Inferior parietal cortex (tissue), 1 donor: ENCODE data around the gene PRR29.
A peak's percentile ranks its signal among the peaks of the same experiment; 100 is the strongest.

ENCODE experiments used
- DNase-seq: peaks from one replicate; pipeline ENCODE4 v3.0.0-alpha.2; 2016; ENCODE audit errors: extremely low spot score

The PRR29 gene

GRCh38 chr17:63998050-63998720 lies at the start of gene PRR29:
PRR29 (plus strand) TSS chr17:63998351; CDS start chr17:63998365, 14 bp downstream.
- DNase-seq: peak; percentile 29

- no peak for DNase-seq
Measured at GRCh38 chr17:63948521-63948920, 49.6 kb upstream of the PRR29 start.

- DNase-seq: no peak
Measured at GRCh38 chr17:63949576-63950250, 48.4 kb upstream of the PRR29 start.

GRCh38 chr17:63950940-63951907 lies 46.9 kb upstream of the PRR29 start:
- DNase-seq: no peak

GRCh38 chr17:63954402-63955063 lies 43.6 kb upstream of the PRR29 start:
- no peak for DNase-seq

- DNase-seq: no peak
Measured at GRCh38 chr17:63955232-63955631, 42.9 kb upstream of the PRR29 start.

GRCh38 chr17:63955791-63956190 lies 42.4 kb upstream of the PRR29 start:
- DNase-seq: no peak

GRCh38 chr17:63956296-63956920 lies 41.7 kb upstream of the PRR29 start:
- no peak for DNase-seq

GRCh38 chr17:63960006-63960405 lies 38.1 kb upstream of the PRR29 start:
- no peak for DNase-seq

GRCh38 chr17:63960430-63960829 lies 37.7 kb upstream of the PRR29 start:
- no peak for DNase-seq

GRCh38 chr17:63961355-63962212 lies 36.6 kb upstream of the PRR29 start:
- DNase-seq: no peak

- no peak for DNase-seq
Measured at GRCh38 chr17:63962298-63962744, 35.8 kb upstream of the PRR29 start.

- DNase-seq: no peak
Measured at GRCh38 chr17:63963123-63963522, 35.0 kb upstream of the PRR29 start.

GRCh38 chr17:63966646-63967264 lies 31.4 kb upstream of the PRR29 start:
- DNase-seq: no peak

GRCh38 chr17:63967953-63968352 lies 30.2 kb upstream of the PRR29 start:
- DNase-seq: no peak

GRCh38 chr17:63969278-63969677 lies 28.9 kb upstream of the PRR29 start:
- no peak for DNase-seq

GRCh38 chr17:63972796-63973195 lies 25.4 kb upstream of the PRR29 start, which contains the start of gene SCN4A:
SCN4A (minus strand) TSS chr17:63972918; CDS start chr17:63972841, 77 bp downstream.
- no peak for DNase-seq

- DNase-seq: no peak
Measured at GRCh38 chr17:63973247-63973646, 24.9 kb upstream of the PRR29 start.

- DNase-seq: no peak
Measured at GRCh38 chr17:63973930-63974593, 24.1 kb upstream of the PRR29 start.
